ENCODE measurements around the gene PCNT. TPM values are rescaled to one million over a fixed set of nuclear protein-coding genes. Genes with fewer than 3 reads are reported as not detected.

PCNT gene
- total RNA-seq, 1 donor from 2014 or later, result 58.4 TPM

GRCh38 chr21:46390603-46391545, 66.9 kb downstream of the PCNT start:
- H3K4me3 Mint-ChIP-seq, result no peak overlapping the region
- H3K27me3 Mint-ChIP-seq (ENCODE audit: insufficient read depth), result no peaks in the 10 kb centered on the region
- H3K9me3 Mint-ChIP-seq, result no peaks in the 10 kb centered on the region
- intact Hi-C loops (cut with micrococcal nuclease), result no loop called here
- H3K4me1 Mint-ChIP-seq (ENCODE audit: low read depth), result no peaks in the 10 kb centered on the region
- no peak for DNase-seq (ENCODE audit: low spot score)
- H3K27ac Mint-ChIP-seq, result no peak overlapping the region
- peaks cover 9% of the 10 kb centered on the region for H3K36me3 Mint-ChIP-seq (ENCODE audit: low read depth)

GRCh38 chr21:46391773-46392172, 67.8 kb downstream of the PCNT start:
- H3K4me1 Mint-ChIP-seq (ENCODE audit: low read depth), result no peaks in the 10 kb centered on the region
- no peaks in the 10 kb centered on the region for H3K9me3 Mint-ChIP-seq
- H3K27ac Mint-ChIP-seq, result peak overlapping the region; percentile 31
- intact Hi-C loops (cut with micrococcal nuclease), result no loop called here
- DNase-seq (ENCODE audit: low spot score), result no peak
- H3K27me3 Mint-ChIP-seq (ENCODE audit: insufficient read depth), result no peaks in the 10 kb centered on the region
- H3K36me3 Mint-ChIP-seq (ENCODE audit: low read depth), result peaks cover 7% of the 10 kb centered on the region
- no peak overlapping the region for H3K4me3 Mint-ChIP-seq

- intact Hi-C loops (cut with micrococcal nuclease), result no loop called here
- peaks cover 9% of the 10 kb centered on the region for H3K36me3 Mint-ChIP-seq (ENCODE audit: low read depth)
- no peak overlapping the region for H3K27ac Mint-ChIP-seq
- H3K9me3 Mint-ChIP-seq, result no peaks in the 10 kb centered on the region
- no peak for DNase-seq (ENCODE audit: low spot score)
- H3K4me1 Mint-ChIP-seq (ENCODE audit: low read depth), result no peaks in the 10 kb centered on the region
- H3K27me3 Mint-ChIP-seq (ENCODE audit: insufficient read depth), result no peaks in the 10 kb centered on the region
- H3K4me3 Mint-ChIP-seq, result no peak overlapping the region
Observed at GRCh38 chr21:46392921-46393320, 69.0 kb downstream of the PCNT start.

GRCh38 chr21:46393451-46393940, 69.5 kb downstream of the PCNT start:
- H3K36me3 Mint-ChIP-seq (ENCODE audit: low read depth), result peaks cover 9% of the 10 kb centered on the region
- no peak for DNase-seq (ENCODE audit: low spot score)
- no peaks in the 10 kb centered on the region for H3K4me1 Mint-ChIP-seq (ENCODE audit: low read depth)
- H3K9me3 Mint-ChIP-seq, result no peaks in the 10 kb centered on the region
- intact Hi-C loops (cut with micrococcal nuclease), result no loop called here
- H3K27me3 Mint-ChIP-seq (ENCODE audit: insufficient read depth), result no peaks in the 10 kb centered on the region
- no peak overlapping the region for H3K27ac Mint-ChIP-seq
- H3K4me3 Mint-ChIP-seq, result no peak overlapping the region

GRCh38 chr21:46393941-46394594, 70.1 kb downstream of the PCNT start:
- no peaks in the 10 kb centered on the region for H3K4me1 Mint-ChIP-seq (ENCODE audit: low read depth)
- no peak overlapping the region for H3K4me3 Mint-ChIP-seq
- peaks cover 10% of the 10 kb centered on the region for H3K36me3 Mint-ChIP-seq (ENCODE audit: low read depth)
- no peaks in the 10 kb centered on the region for H3K9me3 Mint-ChIP-seq
- DNase-seq (ENCODE audit: low spot score), result no peak
- intact Hi-C loops (cut with micrococcal nuclease), result no loop called here
- H3K27me3 Mint-ChIP-seq (ENCODE audit: insufficient read depth), result no peaks in the 10 kb centered on the region
- H3K27ac Mint-ChIP-seq, result no peak overlapping the region

GRCh38 chr21:46394595-46395104, 70.7 kb downstream of the PCNT start:
- Mint-ChIP-seq H3K9me3 (no peaks in the 10 kb centered on the region), H3K36me3 (ENCODE audit: low read depth) (peaks cover 14% of the 10 kb centered on the region)

GRCh38 chr21:46397211-46397905, 73.4 kb downstream of the PCNT start:
- Mint-ChIP-seq H3K27me3 (ENCODE audit: insufficient read depth) (no peaks in the 10 kb centered on the region), H3K9me3 (no peaks in the 10 kb centered on the region), H3K4me3 (no peak overlapping the region), H3K27ac (no peak overlapping the region), H3K4me1 (ENCODE audit: low read depth) (no peaks in the 10 kb centered on the region), H3K36me3 (ENCODE audit: low read depth) (peaks cover 12% of the 10 kb centered on the region)
- DNase-seq (ENCODE audit: low spot score), result no peak
- intact Hi-C loops (cut with micrococcal nuclease), result no loop called here

More at GRCh38 chr21:46394595-46395104, 70.7 kb downstream of the PCNT start:
- H3K4me3 Mint-ChIP-seq, result no peak overlapping the region
- no peaks in the 10 kb centered on the region for H3K27me3 Mint-ChIP-seq (ENCODE audit: insufficient read depth)
- H3K4me1 Mint-ChIP-seq (ENCODE audit: low read depth), result no peaks in the 10 kb centered on the region
- no peak for DNase-seq (ENCODE audit: low spot score)
- intact Hi-C loops (cut with micrococcal nuclease), result no loop called here
- no peak overlapping the region for H3K27ac Mint-ChIP-seq

GRCh38 chr21:46397993-46398392, 74.0 kb downstream of the PCNT start:
- H3K9me3 Mint-ChIP-seq, result no peaks in the 10 kb centered on the region
- H3K27me3 Mint-ChIP-seq (ENCODE audit: insufficient read depth), result no peaks in the 10 kb centered on the region
- H3K27ac Mint-ChIP-seq, result no peak overlapping the region
- DNase-seq (ENCODE audit: low spot score), result no peak
- H3K36me3 Mint-ChIP-seq (ENCODE audit: low read depth), result peaks cover 14% of the 10 kb centered on the region
- no peak overlapping the region for H3K4me3 Mint-ChIP-seq
- H3K4me1 Mint-ChIP-seq (ENCODE audit: low read depth), result no peaks in the 10 kb centered on the region
- intact Hi-C loops (cut with micrococcal nuclease), result no loop called here

- H3K36me3 Mint-ChIP-seq (ENCODE audit: low read depth), result peaks cover 21% of the 10 kb centered on the region
- no peaks in the 10 kb centered on the region for H3K9me3 Mint-ChIP-seq
- no peak for DNase-seq (ENCODE audit: low spot score)
- H3K4me3 Mint-ChIP-seq, result no peak overlapping the region
- H3K27ac Mint-ChIP-seq, result no peak overlapping the region
- H3K4me1 Mint-ChIP-seq (ENCODE audit: low read depth), result no peaks in the 10 kb centered on the region
- H3K27me3 Mint-ChIP-seq (ENCODE audit: insufficient read depth), result no peaks in the 10 kb centered on the region
- intact Hi-C loops (cut with micrococcal nuclease), result no loop called here
Observed at GRCh38 chr21:46399129-46399528, 75.2 kb downstream of the PCNT start.

- intact Hi-C loops (cut with micrococcal nuclease), result no loop called here
- no peak for DNase-seq (ENCODE audit: low spot score)
- Mint-ChIP-seq H3K4me3 (no peak overlapping the region), H3K4me1 (ENCODE audit: low read depth) (no peaks in the 10 kb centered on the region), H3K9me3 (no peaks in the 10 kb centered on the region), H3K27ac (no peak overlapping the region), H3K36me3 (ENCODE audit: low read depth) (peaks cover 21% of the 10 kb centered on the region), H3K27me3 (ENCODE audit: insufficient read depth) (no peaks in the 10 kb centered on the region)
Observed at GRCh38 chr21:46399686-46400085, 75.7 kb downstream of the PCNT start.

GRCh38 chr21:46401186-46401910, 77.4 kb downstream of the PCNT start:
- H3K36me3 Mint-ChIP-seq (ENCODE audit: low read depth), result peaks cover 21% of the 10 kb centered on the region
- H3K9me3 Mint-ChIP-seq, result no peaks in the 10 kb centered on the region
- no peak overlapping the region for H3K27ac Mint-ChIP-seq
- DNase-seq (ENCODE audit: low spot score), result no peak
- no peak overlapping the region for H3K4me3 Mint-ChIP-seq
- intact Hi-C loops (cut with micrococcal nuclease), result no loop called here
- H3K4me1 Mint-ChIP-seq (ENCODE audit: low read depth), result no peaks in the 10 kb centered on the region
- no peaks in the 10 kb centered on the region for H3K27me3 Mint-ChIP-seq (ENCODE audit: insufficient read depth)

- H3K27me3 Mint-ChIP-seq (ENCODE audit: insufficient read depth), result no peaks in the 10 kb centered on the region
- intact Hi-C loops (cut with micrococcal nuclease), result no loop called here
- H3K36me3 Mint-ChIP-seq (ENCODE audit: low read depth), result peaks cover 18% of the 10 kb centered on the region
- no peaks in the 10 kb centered on the region for H3K9me3 Mint-ChIP-seq
- no peak for DNase-seq (ENCODE audit: low spot score)
- no peak overlapping the region for H3K27ac Mint-ChIP-seq
- no peak overlapping the region for H3K4me3 Mint-ChIP-seq
- H3K4me1 Mint-ChIP-seq (ENCODE audit: low read depth), result no peaks in the 10 kb centered on the region
Observed at GRCh38 chr21:46402421-46402820, 78.5 kb downstream of the PCNT start.

All from activated T-helper 1 cell treated with anti-CD3 and anti-CD28 coated beads, Interleukin-12 subunit alpha, Interleukin-12 subunit beta, Interleukin-2, Interleukin-4 antibody, amounts not matched to agents 30 ng/mL and 10 ng/mL and 1 ng/mL, durations not matched to agents 14 hours and 24 hours and 36 hours (primary cell).